ENCODE data around the gene PIEZO2.

DNA sequence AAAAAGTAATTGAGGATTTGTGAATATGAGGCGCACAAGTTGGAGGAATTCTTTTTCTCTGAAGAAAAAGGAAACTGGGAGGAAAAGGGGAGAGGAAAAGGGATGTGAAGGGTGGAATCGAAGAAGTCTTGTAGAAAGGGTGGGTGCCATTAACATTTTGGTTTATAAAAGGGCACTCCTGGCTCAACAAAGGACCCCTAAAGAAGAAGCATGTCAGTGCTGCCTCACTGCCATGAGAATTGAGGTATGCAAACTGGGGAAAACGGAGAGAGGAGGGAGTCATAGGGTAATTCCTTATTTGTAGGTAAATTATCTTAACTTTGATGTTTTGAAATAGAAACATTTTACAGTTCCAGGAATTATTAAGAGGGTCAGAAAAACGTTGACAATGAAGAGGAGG, 416.4 kb downstream of the PIEZO2 start:
- no peak for TF ChIP-seq POLR2A (IDR thresholded peaks at IDR 0.05; ENCODE audit: control extremely low read depth in 1 of 2, low read depth in 2 of 2, low read length in 2 of 2)
- no peak for TF ChIP-seq SRF (IDR thresholded peaks at IDR 0.05; ENCODE audit: low read depth, low read length)
- no peak for TF ChIP-seq POU5F1 (IDR thresholded peaks at IDR 0.05; ENCODE audit: low read depth, low read length)
- TF ChIP-seq BCL11A (IDR thresholded peaks at IDR 0.05; ENCODE audit: low read depth in 2 of 2, low read length in 2 of 2) = no peak
- TF ChIP-seq, protein P1, sequence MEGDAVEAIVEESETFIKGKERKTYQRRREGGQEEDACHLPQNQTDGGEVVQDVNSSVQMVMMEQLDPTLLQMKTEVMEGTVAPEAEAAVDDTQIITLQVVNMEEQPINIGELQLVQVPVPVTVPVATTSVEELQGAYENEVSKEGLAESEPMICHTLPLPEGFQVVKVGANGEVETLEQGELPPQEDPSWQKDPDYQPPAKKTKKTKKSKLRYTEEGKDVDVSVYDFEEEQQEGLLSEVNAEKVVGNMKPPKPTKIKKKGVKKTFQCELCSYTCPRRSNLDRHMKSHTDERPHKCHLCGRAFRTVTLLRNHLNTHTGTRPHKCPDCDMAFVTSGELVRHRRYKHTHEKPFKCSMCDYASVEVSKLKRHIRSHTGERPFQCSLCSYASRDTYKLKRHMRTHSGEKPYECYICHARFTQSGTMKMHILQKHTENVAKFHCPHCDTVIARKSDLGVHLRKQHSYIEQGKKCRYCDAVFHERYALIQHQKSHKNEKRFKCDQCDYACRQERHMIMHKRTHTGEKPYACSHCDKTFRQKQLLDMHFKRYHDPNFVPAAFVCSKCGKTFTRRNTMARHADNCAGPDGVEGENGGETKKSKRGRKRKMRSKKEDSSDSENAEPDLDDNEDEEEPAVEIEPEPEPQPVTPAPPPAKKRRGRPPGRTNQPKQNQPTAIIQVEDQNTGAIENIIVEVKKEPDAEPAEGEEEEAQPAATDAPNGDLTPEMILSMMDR (IDR thresholded peaks at IDR 0.05; ENCODE audit: control extremely low read depth in 1 of 3, insufficient read depth in 1 of 3, low read depth in 1 of 3, low read length in 3 of 3) = no peak
- no peak for TF ChIP-seq POLR2AphosphoS5 (IDR thresholded peaks at IDR 0.05; ENCODE audit: low read depth, low read length)
- no peak for TF ChIP-seq BACH1 (IDR thresholded peaks at IDR 0.05; ENCODE audit: low read length)
- no peak for TF ChIP-seq TAF1 (IDR thresholded peaks at IDR 0.05; ENCODE audit: low read depth, low read length)
- TF ChIP-seq TBP (IDR thresholded peaks at IDR 0.05; ENCODE audit: low read depth, low read length) = no peak
- TF ChIP-seq HDAC6 (IDR thresholded peaks at IDR 0.05; ENCODE audit: low read depth, low read length) = no peak
- TF ChIP-seq, protein P2, sequence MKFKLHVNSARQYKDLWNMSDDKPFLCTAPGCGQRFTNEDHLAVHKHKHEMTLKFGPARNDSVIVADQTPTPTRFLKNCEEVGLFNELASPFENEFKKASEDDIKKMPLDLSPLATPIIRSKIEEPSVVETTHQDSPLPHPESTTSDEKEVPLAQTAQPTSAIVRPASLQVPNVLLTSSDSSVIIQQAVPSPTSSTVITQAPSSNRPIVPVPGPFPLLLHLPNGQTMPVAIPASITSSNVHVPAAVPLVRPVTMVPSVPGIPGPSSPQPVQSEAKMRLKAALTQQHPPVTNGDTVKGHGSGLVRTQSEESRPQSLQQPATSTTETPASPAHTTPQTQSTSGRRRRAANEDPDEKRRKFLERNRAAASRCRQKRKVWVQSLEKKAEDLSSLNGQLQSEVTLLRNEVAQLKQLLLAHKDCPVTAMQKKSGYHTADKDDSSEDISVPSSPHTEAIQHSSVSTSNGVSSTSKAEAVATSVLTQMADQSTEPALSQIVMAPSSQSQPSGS (IDR thresholded peaks at IDR 0.05; ENCODE audit: low read length) = no peak
- no peak for TF ChIP-seq ZNF274 (IDR thresholded peaks at IDR 0.05; ENCODE audit: borderline replicate concordance, extremely low read depth, low read length)
- no peak for TF ChIP-seq CEBPB (IDR thresholded peaks at IDR 0.05; ENCODE audit: low read depth, low read length)
